SK-N-SH treated with all-trans-retinoic acid at 6 μM for 48 hours (cell line): Measurements from ENCODE around the gene ADAMTS6.

ENCODE experiments used
- ATAC-seq: fragments of 200-7000 bp; cut with Tn5 transposase; 3 replicates; pipeline ENCODE4 v1.9.1; 2020; ENCODE audit warnings: mild to moderate bottlenecking, moderate library complexity
- ARNTL ChIP-seq: fragments of 450-650 bp; formaldehyde crosslinking; IDR thresholded peaks from 2 replicates; pipeline ENCODE4 v1.5.0; 2020; ENCODE audit warnings: low read depth, mild to moderate bottlenecking, moderate library complexity, borderline replicate concordance
- BACH2 ChIP-seq: fragments of 250-450 bp; sonication (Bioruptor Pico); IDR thresholded peaks from 2 replicates; pipeline ENCODE4 v1.9.0; 2021; ENCODE audit warnings: mild to moderate bottlenecking, borderline replicate concordance
- CSDC2 ChIP-seq: fragments of 250-450 bp; sonication (Bioruptor Pico); IDR thresholded peaks from 2 replicates; pipeline ENCODE4 v1.5.0; 2020; ENCODE audit warnings: mild to moderate bottlenecking, moderate library complexity
- ESRRG ChIP-seq: fragments of 250-450 bp; sonication (Bioruptor Pico); IDR thresholded peaks from 2 replicates; pipeline ENCODE4 v1.6.1; 2021; ENCODE audit warnings: mild to moderate bottlenecking
- GLIS3 ChIP-seq: fragments of 250-450 bp; sonication (Bioruptor Pico); IDR thresholded peaks from 2 replicates; pipeline ENCODE4 v1.5.0; 2020; ENCODE audit warnings: mild to moderate bottlenecking, moderate library complexity
- ISL1 ChIP-seq: fragments of 250-450 bp; sonication (Bioruptor Pico); IDR thresholded peaks from 2 replicates; pipeline ENCODE4 v2.1.2; 2022; ENCODE audit warnings: mild to moderate bottlenecking, moderate library complexity
- OSR1 ChIP-seq: fragments of 250-450 bp; sonication (Bioruptor Pico); IDR thresholded peaks from 2 replicates; pipeline ENCODE4 v1.8.0; 2022; ENCODE audit warnings: moderate library complexity, mild to moderate bottlenecking, inconsistent platforms
- PPARA ChIP-seq: fragments of 250-450 bp; sonication (Bioruptor Pico); IDR thresholded peaks from 2 replicates; pipeline ENCODE4 v1.5.0; 2020; ENCODE audit warnings: mild to moderate bottlenecking, borderline replicate concordance
- RARB ChIP-seq: fragments of 250-450 bp; sonication (Bioruptor Pico); IDR thresholded peaks from 2 replicates; pipeline ENCODE4 v1.8.0; 2021; ENCODE audit warnings: mild to moderate bottlenecking, moderate library complexity
- SNAI2 ChIP-seq: fragments of 250-450 bp; sonication (Bioruptor Pico); IDR thresholded peaks from 2 replicates; pipeline ENCODE4 v1.5.0; 2020; ENCODE audit warnings: mild to moderate bottlenecking, moderate library complexity
- TCF4 ChIP-seq: fragments of 250-450 bp; sonication (Bioruptor Pico); IDR thresholded peaks from 2 replicates; pipeline ENCODE4 v1.8.0; 2021; ENCODE audit warnings: mild to moderate bottlenecking, moderate library complexity, borderline replicate concordance
- TOX ChIP-seq: fragments of 250-450 bp; sonication (Bioruptor Pico); IDR thresholded peaks from 2 replicates; pipeline ENCODE4 v1.8.0; 2021; ENCODE audit warnings: mild to moderate bottlenecking, moderate library complexity, borderline replicate concordance
- ZFP3 ChIP-seq: fragments of 250-450 bp; sonication (Bioruptor Pico); IDR thresholded peaks from 2 replicates; pipeline ENCODE4 v1.5.0; 2020; ENCODE audit warnings: mild to moderate bottlenecking, moderate library complexity
- ZFP30 ChIP-seq: fragments of 450-650 bp; formaldehyde crosslinking; IDR thresholded peaks from 2 replicates; pipeline ENCODE4 v1.5.0; 2022; ENCODE audit warnings: mild to moderate bottlenecking, moderate library complexity
- ZNF565 ChIP-seq: fragments of 450-650 bp; formaldehyde crosslinking; conservative IDR thresholded peaks from 2 replicates; pipeline ENCODE4 v1.5.0; 2020; ENCODE audit warnings: low read depth, mild to moderate bottlenecking, moderate library complexity
- ZNF70 ChIP-seq: fragments of 450-650 bp; formaldehyde crosslinking; IDR thresholded peaks from 2 replicates; pipeline ENCODE4 v1.5.0; 2020; ENCODE audit warnings: mild to moderate bottlenecking, moderate library complexity
- TF ChIP-seq, protein P1 (sequence below): fragments of 250-450 bp; sonication (Bioruptor Pico); IDR thresholded peaks from 2 replicates; pipeline ENCODE4 v1.8.0; 2020; ENCODE audit warnings: mild to moderate bottlenecking, moderate library complexity, borderline replicate concordance
- TF ChIP-seq, protein P2 (sequence below): fragments of 250-450 bp; sonication (Bioruptor Pico); IDR thresholded peaks from 2 replicates; pipeline ENCODE4 v1.5.1; 2021; ENCODE audit warnings: mild to moderate bottlenecking, moderate library complexity
- TF ChIP-seq, protein P3 (sequence below): fragments of 250-450 bp; sonication (Bioruptor Pico); IDR thresholded peaks from 2 replicates; pipeline ENCODE4 v1.5.1; 2020; ENCODE audit warnings: low read depth, mild to moderate bottlenecking, moderate library complexity
- TF ChIP-seq, protein P4 (sequence below): fragments of 250-450 bp; sonication (Bioruptor Pico); IDR thresholded peaks from 2 replicates; pipeline ENCODE4 v1.8.0; 2021; ENCODE audit warnings: low read depth, mild to moderate bottlenecking, moderate library complexity, borderline replicate concordance
- TF ChIP-seq, protein P5 (sequence below): fragments of 250-450 bp; sonication (Bioruptor Pico); IDR thresholded peaks from 2 replicates; pipeline ENCODE4 v1.5.0; 2020; ENCODE audit warnings: mild to moderate bottlenecking, moderate library complexity

ADAMTS6 gene

DNA sequence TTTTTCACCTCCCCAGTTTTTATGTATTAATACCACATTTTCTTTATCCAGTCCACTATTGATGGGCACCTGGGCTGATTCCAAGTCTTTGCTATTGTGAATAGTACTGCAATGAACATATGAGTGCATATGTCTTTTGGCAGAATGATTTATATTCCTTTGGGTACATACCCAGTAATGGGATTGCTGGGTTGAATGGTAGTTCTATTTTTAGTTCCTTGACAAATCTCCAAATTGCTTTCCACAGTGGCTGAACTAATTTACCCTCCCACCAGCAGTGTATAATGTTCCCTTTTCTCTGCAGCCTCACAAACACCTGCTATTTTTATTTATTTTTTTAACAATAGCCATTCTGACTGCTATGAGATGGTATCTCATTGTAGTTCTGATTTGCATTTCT, 340.2 kb downstream of the ADAMTS6 start:
- TF ChIP-seq ZFP3 (CRISPR knock-in tag) (no peak), GLIS3 (CRISPR knock-in tag) (no peak), ESRRG (CRISPR knock-in tag) (no peak), BACH2 (no peak), RARB (CRISPR knock-in tag) (no peak), TOX (no peak), ARNTL (CRISPR knock-in tag) (no peak), TCF4 (no peak), ZNF70 (CRISPR knock-in tag) (no peak), ZFP30 (CRISPR knock-in tag) (no peak), ISL1 (CRISPR knock-in tag) (no peak), OSR1 (CRISPR knock-in tag) (no peak), CSDC2 (CRISPR knock-in tag) (no peak)
- TF ChIP-seq, protein P1, sequence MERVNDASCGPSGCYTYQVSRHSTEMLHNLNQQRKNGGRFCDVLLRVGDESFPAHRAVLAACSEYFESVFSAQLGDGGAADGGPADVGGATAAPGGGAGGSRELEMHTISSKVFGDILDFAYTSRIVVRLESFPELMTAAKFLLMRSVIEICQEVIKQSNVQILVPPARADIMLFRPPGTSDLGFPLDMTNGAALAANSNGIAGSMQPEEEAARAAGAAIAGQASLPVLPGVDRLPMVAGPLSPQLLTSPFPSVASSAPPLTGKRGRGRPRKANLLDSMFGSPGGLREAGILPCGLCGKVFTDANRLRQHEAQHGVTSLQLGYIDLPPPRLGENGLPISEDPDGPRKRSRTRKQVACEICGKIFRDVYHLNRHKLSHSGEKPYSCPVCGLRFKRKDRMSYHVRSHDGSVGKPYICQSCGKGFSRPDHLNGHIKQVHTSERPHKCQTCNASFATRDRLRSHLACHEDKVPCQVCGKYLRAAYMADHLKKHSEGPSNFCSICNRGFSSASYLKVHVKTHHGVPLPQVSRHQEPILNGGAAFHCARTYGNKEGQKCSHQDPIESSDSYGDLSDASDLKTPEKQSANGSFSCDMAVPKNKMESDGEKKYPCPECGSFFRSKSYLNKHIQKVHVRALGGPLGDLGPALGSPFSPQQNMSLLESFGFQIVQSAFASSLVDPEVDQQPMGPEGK (CRISPR knock-in tag): no peak
- TF ChIP-seq, protein P2, sequence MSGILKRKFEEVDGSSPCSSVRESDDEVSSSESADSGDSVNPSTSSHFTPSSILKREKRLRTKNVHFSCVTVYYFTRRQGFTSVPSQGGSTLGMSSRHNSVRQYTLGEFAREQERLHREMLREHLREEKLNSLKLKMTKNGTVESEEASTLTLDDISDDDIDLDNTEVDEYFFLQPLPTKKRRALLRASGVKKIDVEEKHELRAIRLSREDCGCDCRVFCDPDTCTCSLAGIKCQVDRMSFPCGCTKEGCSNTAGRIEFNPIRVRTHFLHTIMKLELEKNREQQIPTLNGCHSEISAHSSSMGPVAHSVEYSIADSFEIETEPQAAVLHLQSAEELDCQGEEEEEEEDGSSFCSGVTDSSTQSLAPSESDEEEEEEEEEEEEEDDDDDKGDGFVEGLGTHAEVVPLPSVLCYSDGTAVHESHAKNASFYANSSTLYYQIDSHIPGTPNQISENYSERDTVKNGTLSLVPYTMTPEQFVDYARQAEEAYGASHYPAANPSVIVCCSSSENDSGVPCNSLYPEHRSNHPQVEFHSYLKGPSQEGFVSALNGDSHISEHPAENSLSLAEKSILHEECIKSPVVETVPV (CRISPR knock-in tag): no peak
- TF ChIP-seq, all 23 proteins: peak for 0
- no peak for ATAC-seq

DNA sequence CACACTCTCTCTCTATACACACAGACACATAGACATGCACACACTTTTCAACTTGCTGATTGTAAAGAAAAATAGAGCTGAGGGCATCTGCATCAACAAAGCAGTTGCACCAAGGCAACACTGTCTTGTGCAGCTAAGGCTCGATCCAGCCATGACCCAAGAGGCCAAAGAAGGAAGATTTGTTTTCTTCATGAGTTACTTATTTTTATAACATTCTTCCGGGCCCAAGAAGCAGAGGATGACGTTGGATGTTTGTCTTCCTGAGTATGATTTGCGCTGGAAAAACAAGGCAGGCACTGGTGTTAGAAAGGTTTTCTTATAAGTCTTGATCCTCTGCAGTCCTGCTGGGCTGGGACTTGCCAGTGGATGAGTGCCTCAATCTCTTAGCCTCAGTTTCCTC, 344.1 kb downstream of the ADAMTS6 start:
- no peak for ATAC-seq
- no peak for TF ChIP-seq PPARA (CRISPR knock-in tag)

DNA sequence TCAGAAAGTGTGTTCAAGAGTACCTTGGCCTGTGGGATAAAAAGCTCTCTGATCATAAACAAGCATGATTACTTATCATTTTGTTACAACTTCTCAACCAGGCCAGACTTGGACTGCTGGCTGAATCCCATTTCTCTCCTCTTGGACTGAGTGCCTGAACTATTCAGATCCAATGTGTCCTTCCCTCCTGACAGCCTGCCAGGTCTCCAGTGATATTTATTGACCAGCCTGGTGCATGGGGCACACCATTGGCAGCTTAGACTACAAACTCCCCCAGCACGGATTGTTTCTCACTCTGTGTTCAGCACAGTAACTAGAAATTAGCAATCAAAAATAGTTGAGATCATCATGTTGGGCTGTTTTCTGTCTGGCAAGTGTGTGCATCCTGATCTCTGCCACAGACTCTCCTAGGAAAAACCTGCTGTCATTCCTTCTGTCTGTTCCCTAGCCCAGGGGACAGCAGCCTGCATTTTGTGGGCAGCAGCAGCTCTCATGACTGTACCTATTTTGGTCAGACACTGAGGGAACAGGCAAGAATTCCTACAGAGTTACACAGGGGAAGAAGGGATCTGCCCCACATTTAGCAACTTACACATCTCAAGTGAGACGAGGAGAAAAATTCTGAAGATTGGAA, 348.1 kb downstream of the ADAMTS6 start:
- ATAC-seq: no peak
- TF ChIP-seq OSR1 (CRISPR knock-in tag): no peak
- TF ChIP-seq, protein P1 (CRISPR knock-in tag): no peak
- TF ChIP-seq, protein P3, sequence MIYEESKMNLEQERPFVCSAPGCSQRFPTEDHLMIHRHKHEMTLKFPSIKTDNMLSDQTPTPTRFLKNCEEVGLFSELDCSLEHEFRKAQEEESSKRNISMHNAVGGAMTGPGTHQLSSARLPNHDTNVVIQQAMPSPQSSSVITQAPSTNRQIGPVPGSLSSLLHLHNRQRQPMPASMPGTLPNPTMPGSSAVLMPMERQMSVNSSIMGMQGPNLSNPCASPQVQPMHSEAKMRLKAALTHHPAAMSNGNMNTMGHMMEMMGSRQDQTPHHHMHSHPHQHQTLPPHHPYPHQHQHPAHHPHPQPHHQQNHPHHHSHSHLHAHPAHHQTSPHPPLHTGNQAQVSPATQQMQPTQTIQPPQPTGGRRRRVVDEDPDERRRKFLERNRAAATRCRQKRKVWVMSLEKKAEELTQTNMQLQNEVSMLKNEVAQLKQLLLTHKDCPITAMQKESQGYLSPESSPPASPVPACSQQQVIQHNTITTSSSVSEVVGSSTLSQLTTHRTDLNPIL: no peak
- TF ChIP-seq, protein P4, sequence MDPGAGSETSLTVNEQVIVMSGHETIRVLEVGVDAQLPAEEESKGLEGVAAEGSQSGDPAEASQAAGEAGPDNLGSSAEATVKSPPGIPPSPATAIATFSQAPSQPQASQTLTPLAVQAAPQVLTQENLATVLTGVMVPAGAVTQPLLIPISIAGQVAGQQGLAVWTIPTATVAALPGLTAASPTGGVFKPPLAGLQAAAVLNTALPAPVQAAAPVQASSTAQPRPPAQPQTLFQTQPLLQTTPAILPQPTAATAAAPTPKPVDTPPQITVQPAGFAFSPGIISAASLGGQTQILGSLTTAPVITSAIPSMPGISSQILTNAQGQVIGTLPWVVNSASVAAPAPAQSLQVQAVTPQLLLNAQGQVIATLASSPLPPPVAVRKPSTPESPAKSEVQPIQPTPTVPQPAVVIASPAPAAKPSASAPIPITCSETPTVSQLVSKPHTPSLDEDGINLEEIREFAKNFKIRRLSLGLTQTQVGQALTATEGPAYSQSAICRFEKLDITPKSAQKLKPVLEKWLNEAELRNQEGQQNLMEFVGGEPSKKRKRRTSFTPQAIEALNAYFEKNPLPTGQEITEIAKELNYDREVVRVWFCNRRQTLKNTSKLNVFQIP (CRISPR knock-in tag): no peak
- TF ChIP-seq PPARA (CRISPR knock-in tag): no peak
- TF ChIP-seq SNAI2 (CRISPR knock-in tag): no peak
- TF ChIP-seq ESRRG (CRISPR knock-in tag): no peak
- TF ChIP-seq ARNTL (CRISPR knock-in tag): no peak
- TF ChIP-seq ZFP3 (CRISPR knock-in tag): no peak

DNA sequence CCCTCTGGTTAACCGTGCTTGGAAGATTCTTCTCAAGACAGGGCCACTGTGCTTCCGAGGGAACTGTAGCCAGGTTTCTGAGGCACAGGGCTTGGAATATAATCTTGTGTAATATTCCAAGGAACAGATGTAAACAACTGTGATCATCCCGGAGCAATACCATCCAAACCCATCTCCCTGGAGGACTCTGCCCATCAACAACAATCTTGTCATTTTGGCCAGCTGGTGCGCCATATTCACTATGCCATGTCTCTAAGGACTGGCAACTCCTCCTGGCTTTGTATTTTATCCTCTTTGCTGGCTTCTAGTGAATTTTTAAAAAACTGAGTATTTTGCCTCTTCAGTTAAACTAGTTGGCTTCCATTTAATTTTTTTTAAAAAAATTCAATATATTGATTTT, 349.3 kb downstream of the ADAMTS6 start:
- ATAC-seq: no peak
- TF ChIP-seq RARB (CRISPR knock-in tag): no peak
- no peak for TF ChIP-seq ZNF565 (CRISPR knock-in tag)
- no peak for TF ChIP-seq CSDC2 (CRISPR knock-in tag)
- TF ChIP-seq, protein P5, sequence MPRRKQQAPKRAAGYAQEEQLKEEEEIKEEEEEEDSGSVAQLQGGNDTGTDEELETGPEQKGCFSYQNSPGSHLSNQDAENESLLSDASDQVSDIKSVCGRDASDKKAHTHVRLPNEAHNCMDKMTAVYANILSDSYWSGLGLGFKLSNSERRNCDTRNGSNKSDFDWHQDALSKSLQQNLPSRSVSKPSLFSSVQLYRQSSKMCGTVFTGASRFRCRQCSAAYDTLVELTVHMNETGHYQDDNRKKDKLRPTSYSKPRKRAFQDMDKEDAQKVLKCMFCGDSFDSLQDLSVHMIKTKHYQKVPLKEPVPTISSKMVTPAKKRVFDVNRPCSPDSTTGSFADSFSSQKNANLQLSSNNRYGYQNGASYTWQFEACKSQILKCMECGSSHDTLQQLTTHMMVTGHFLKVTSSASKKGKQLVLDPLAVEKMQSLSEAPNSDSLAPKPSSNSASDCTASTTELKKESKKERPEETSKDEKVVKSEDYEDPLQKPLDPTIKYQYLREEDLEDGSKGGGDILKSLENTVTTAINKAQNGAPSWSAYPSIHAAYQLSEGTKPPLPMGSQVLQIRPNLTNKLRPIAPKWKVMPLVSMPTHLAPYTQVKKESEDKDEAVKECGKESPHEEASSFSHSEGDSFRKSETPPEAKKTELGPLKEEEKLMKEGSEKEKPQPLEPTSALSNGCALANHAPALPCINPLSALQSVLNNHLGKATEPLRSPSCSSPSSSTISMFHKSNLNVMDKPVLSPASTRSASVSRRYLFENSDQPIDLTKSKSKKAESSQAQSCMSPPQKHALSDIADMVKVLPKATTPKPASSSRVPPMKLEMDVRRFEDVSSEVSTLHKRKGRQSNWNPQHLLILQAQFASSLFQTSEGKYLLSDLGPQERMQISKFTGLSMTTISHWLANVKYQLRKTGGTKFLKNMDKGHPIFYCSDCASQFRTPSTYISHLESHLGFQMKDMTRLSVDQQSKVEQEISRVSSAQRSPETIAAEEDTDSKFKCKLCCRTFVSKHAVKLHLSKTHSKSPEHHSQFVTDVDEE (CRISPR knock-in tag): no peak
- no peak for TF ChIP-seq ESRRG (CRISPR knock-in tag)
